Neural cell (in vitro differentiated cells): Measurements from ENCODE around the gene CDCP2. TPM values are rescaled to one million over a fixed set of nuclear protein-coding genes. Genes with fewer than 3 reads are reported as not detected.

Experiments used
- H2AFZ ChIP-seq: fragments of 200-600, 300-800 bp; sonication (generic), shearing (Covaris generic); 2 replicates; pipeline ENCODE4 v1.6.0; 2014; ENCODE audit warnings: low read depth, mild to moderate bottlenecking, antibody characterized with exemption, low read length, moderate library complexity
- H3F3A ChIP-seq: fragments of 200-600 bp; shearing (Covaris generic); 2 replicates; pipeline ENCODE4 v1.6.1; 2016; ENCODE audit warnings: mild to moderate bottlenecking, moderate library complexity, mixed read lengths, antibody characterized with exemption, low read length; ENCODE audit not compliant: insufficient read depth, poor library complexity, severe bottlenecking
- H3K27ac ChIP-seq: fragments of 200-600, 300-800 bp; sonication (generic), shearing (Covaris generic); 2 replicates; pipeline ENCODE4 v1.5.1; 2014; ENCODE audit warnings: mild to moderate bottlenecking, low read length, moderate library complexity
- H3K27me3 ChIP-seq: fragments of 300-800, 200-600 bp; sonication (generic), shearing (Covaris generic); 2 replicates; pipeline ENCODE4 v1.6.0; 2014; ENCODE audit warnings: mild to moderate bottlenecking, low read depth, low read length, moderate library complexity; ENCODE audit not compliant: insufficient read depth
- H3K36me3 ChIP-seq: fragments of 300-800, 200-600 bp; sonication (generic), shearing (Covaris generic); 2 replicates; pipeline ENCODE4 v1.5.1; 2014; ENCODE audit warnings: mild to moderate bottlenecking, antibody characterized with exemption, low read length, moderate library complexity; ENCODE audit not compliant: insufficient read depth
- H3K4me2 ChIP-seq: fragments of 300-800, 200-600 bp; sonication (generic), shearing (Covaris generic); 2 replicates; pipeline ENCODE4 v1.6.0; 2014; ENCODE audit warnings: mild to moderate bottlenecking, low read length
- H3K4me3 ChIP-seq: fragments of 300-800, 200-600 bp; sonication (generic), shearing (Covaris generic); 2 replicates; pipeline ENCODE4 v1.5.1; 2014; ENCODE audit warnings: mild to moderate bottlenecking, low read length, moderate library complexity
- H3K79me2 ChIP-seq: fragments of 200-600 bp; shearing (Covaris generic); replicated peaks from 2 replicates; pipeline ENCODE4 v1.6.0; 2014; ENCODE audit warnings: mild to moderate bottlenecking, low read length, moderate library complexity; ENCODE audit not compliant: insufficient read depth
- H3K9ac ChIP-seq: fragments of 300-800, 200-600 bp; sonication (generic), shearing (Covaris generic); 2 replicates; pipeline ENCODE4 v1.6.1; 2016; ENCODE audit warnings: mild to moderate bottlenecking, low read length, mixed read lengths
- H3K9me2 ChIP-seq: fragments of 200-600 bp; shearing (Covaris generic); 2 replicates; pipeline ENCODE4 v1.6.1; 2016; ENCODE audit warnings: mild to moderate bottlenecking, low read length, mixed read lengths; ENCODE audit not compliant: insufficient read depth
- H3K9me3 ChIP-seq: fragments of 200-600, 300-800 bp; sonication (generic), shearing (Covaris generic); 2 replicates; pipeline ENCODE4 v1.6.1; 2016; ENCODE audit warnings: mild to moderate bottlenecking, mixed run types, low read length, moderate library complexity, mixed read lengths
- H4K20me1 ChIP-seq: fragments of 200-600 bp; shearing (Covaris generic); 2 replicates; pipeline ENCODE4 v1.6.1; 2016; ENCODE audit warnings: mild to moderate bottlenecking, mixed run types; ENCODE audit not compliant: insufficient read depth
- EP300 ChIP-seq: fragments of 450-650 bp; conservative IDR thresholded peaks from 2 replicates; pipeline ENCODE4 v1.6.1; 2014; ENCODE audit warnings: antibody characterized with exemption, mild to moderate bottlenecking, moderate library complexity; ENCODE audit not compliant: poor library complexity, severe bottlenecking
- EZH2 ChIP-seq: fragments of 200-600, 300-800 bp; shearing (Covaris generic), sonication (generic); IDR thresholded peaks from 2 replicates; pipeline ENCODE4 v1.6.1; 2014; ENCODE audit warnings: antibody characterized with exemption, low read length, borderline replicate concordance, mild to moderate bottlenecking; ENCODE audit not compliant: insufficient read depth, poor library complexity, severe bottlenecking
- MXI1 ChIP-seq: fragments of 450-650 bp; conservative IDR thresholded peaks from 2 replicates; pipeline ENCODE4 v1.6.1; 2014; ENCODE audit warnings: antibody characterized with exemption, mild to moderate bottlenecking; ENCODE audit not compliant: poor library complexity, severe bottlenecking
- POLR2AphosphoS5 ChIP-seq: IDR thresholded peaks from 2 replicates; pipeline ENCODE4 v1.6.1; 2012
- RAD21 ChIP-seq: fragments of 450-650 bp; conservative IDR thresholded peaks from 2 replicates; pipeline ENCODE4 v1.6.1; 2014; ENCODE audit warnings: antibody characterized with exemption, mild to moderate bottlenecking, moderate library complexity
- SMC3 ChIP-seq: fragments of 450-650 bp; conservative IDR thresholded peaks from 2 replicates; pipeline ENCODE4 v1.6.1; 2014; ENCODE audit warnings: antibody characterized with exemption, mild to moderate bottlenecking, moderate library complexity; ENCODE audit not compliant: poor library complexity
- TAF1 ChIP-seq: IDR thresholded peaks from 2 replicates; pipeline ENCODE4 v1.6.1; 2012; ENCODE audit warnings: low read depth
- polyA plus RNA-seq: library from polyadenylated mRNA; depleted of rRNA; stranded (reverse); fragments of >200 nt; gene quantifications from 2 replicates; pipeline ENCODE4 v1.2.3, GENCODE V29; 2014
- TF ChIP-seq, protein P1 (sequence below): fragments of 450-650 bp; IDR thresholded peaks from 2 replicates; pipeline ENCODE4 v1.5.1; 2014; ENCODE audit warnings: antibody characterized with exemption, mild to moderate bottlenecking, moderate library complexity; ENCODE audit not compliant: poor library complexity, severe bottlenecking
- TF ChIP-seq, protein P2 (sequence below): IDR thresholded peaks from 2 replicates; pipeline ENCODE4 v1.6.1; 2012; ENCODE audit warnings: borderline replicate concordance

CDCP2 gene
- polyA plus RNA-seq, 1 donor from 2014 or later, result not detected

GRCh38 chr1:54156986-54157385 lies 4.2 kb upstream of the CDCP2 start:
- H2AFZ ChIP-seq, result no peak overlapping the region
- no peak overlapping the region for H3K9ac ChIP-seq
- no peak for TF ChIP-seq EZH2
- TF ChIP-seq SMC3, result no peak
- TF ChIP-seq TAF1, result no peak
- TF ChIP-seq MXI1, result no peak
- TF ChIP-seq EP300, result no peak
- TF ChIP-seq, protein P1, sequence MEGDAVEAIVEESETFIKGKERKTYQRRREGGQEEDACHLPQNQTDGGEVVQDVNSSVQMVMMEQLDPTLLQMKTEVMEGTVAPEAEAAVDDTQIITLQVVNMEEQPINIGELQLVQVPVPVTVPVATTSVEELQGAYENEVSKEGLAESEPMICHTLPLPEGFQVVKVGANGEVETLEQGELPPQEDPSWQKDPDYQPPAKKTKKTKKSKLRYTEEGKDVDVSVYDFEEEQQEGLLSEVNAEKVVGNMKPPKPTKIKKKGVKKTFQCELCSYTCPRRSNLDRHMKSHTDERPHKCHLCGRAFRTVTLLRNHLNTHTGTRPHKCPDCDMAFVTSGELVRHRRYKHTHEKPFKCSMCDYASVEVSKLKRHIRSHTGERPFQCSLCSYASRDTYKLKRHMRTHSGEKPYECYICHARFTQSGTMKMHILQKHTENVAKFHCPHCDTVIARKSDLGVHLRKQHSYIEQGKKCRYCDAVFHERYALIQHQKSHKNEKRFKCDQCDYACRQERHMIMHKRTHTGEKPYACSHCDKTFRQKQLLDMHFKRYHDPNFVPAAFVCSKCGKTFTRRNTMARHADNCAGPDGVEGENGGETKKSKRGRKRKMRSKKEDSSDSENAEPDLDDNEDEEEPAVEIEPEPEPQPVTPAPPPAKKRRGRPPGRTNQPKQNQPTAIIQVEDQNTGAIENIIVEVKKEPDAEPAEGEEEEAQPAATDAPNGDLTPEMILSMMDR, result no peak
- TF ChIP-seq, protein P2, sequence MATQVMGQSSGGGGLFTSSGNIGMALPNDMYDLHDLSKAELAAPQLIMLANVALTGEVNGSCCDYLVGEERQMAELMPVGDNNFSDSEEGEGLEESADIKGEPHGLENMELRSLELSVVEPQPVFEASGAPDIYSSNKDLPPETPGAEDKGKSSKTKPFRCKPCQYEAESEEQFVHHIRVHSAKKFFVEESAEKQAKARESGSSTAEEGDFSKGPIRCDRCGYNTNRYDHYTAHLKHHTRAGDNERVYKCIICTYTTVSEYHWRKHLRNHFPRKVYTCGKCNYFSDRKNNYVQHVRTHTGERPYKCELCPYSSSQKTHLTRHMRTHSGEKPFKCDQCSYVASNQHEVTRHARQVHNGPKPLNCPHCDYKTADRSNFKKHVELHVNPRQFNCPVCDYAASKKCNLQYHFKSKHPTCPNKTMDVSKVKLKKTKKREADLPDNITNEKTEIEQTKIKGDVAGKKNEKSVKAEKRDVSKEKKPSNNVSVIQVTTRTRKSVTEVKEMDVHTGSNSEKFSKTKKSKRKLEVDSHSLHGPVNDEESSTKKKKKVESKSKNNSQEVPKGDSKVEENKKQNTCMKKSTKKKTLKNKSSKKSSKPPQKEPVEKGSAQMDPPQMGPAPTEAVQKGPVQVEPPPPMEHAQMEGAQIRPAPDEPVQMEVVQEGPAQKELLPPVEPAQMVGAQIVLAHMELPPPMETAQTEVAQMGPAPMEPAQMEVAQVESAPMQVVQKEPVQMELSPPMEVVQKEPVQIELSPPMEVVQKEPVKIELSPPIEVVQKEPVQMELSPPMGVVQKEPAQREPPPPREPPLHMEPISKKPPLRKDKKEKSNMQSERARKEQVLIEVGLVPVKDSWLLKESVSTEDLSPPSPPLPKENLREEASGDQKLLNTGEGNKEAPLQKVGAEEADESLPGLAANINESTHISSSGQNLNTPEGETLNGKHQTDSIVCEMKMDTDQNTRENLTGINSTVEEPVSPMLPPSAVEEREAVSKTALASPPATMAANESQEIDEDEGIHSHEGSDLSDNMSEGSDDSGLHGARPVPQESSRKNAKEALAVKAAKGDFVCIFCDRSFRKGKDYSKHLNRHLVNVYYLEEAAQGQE, result no peak
- no peak for TF ChIP-seq RAD21
- TF ChIP-seq POLR2AphosphoS5, result no peak
- H3K9me3 ChIP-seq, result no peaks in the 10 kb centered on the region
- no peaks in the 10 kb centered on the region for H3K36me3 ChIP-seq
- H3K79me2 ChIP-seq, result no peaks in the 10 kb centered on the region
- no peak overlapping the region for H3K4me3 ChIP-seq
- no peaks in the 10 kb centered on the region for H3F3A ChIP-seq
- no peaks in the 10 kb centered on the region for H3K9me2 ChIP-seq
- no peaks in the 10 kb centered on the region for H3K27me3 ChIP-seq
- H3K27ac ChIP-seq, result no peak overlapping the region
- H3K4me2 ChIP-seq, result no peak overlapping the region
- H4K20me1 ChIP-seq, result no peaks in the 10 kb centered on the region

- TF ChIP-seq EP300 (no peak), RAD21 (no peak), MXI1 (no peak), TAF1 (no peak), POLR2AphosphoS5 (no peak), SMC3 (no peak), EZH2 (no peak)
- TF ChIP-seq, protein P1, result no peak
- TF ChIP-seq, protein P2, result no peak
- Histone ChIP-seq H3K79me2 (no peaks in the 10 kb centered on the region), H3K36me3 (no peaks in the 10 kb centered on the region), H2AFZ (no peak overlapping the region), H3K9me2 (no peaks in the 10 kb centered on the region), H3K27ac (no peak overlapping the region), H3K9ac (no peak overlapping the region), H3K27me3 (no peaks in the 10 kb centered on the region), H3K4me3 (no peak overlapping the region), H3F3A (no peaks in the 10 kb centered on the region), H3K9me3 (no peaks in the 10 kb centered on the region), H4K20me1 (no peaks in the 10 kb centered on the region), H3K4me2 (no peak overlapping the region)
Observed at GRCh38 chr1:54156201-54156600, 3.4 kb upstream of the CDCP2 start.
